Raji (cell line): ENCODE data around the gene PTGR2.

ENCODE experiments used
- POLR2A ChIP-seq: IDR thresholded peaks from 2 replicates; pipeline ENCODE4 v1.6.1; 2011; ENCODE audit warnings: low read depth, low read length, control low read depth; ENCODE audit not compliant: insufficient read depth

Gene PTGR2

DNA sequence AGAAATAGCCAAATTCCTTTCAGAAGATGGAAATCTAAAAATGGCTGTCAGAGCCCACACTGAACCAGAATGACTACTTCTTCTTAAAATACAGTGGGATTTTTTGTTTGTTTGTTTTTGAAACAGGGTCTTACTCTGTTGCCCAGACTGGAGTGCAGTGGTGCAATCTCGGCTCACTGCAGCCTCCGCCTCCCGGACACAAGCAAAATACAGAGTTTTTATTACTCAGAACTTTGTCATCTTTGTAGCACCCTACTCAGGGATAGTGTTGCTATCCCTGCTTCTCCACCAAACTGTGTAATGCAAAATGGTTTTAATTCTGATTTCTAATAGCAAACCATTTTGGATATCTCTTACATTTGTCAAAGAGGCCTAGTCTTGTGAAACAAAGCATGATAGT lies 51.4 kb downstream of the PTGR2 start:
- no peak for TF ChIP-seq POLR2A

DNA sequence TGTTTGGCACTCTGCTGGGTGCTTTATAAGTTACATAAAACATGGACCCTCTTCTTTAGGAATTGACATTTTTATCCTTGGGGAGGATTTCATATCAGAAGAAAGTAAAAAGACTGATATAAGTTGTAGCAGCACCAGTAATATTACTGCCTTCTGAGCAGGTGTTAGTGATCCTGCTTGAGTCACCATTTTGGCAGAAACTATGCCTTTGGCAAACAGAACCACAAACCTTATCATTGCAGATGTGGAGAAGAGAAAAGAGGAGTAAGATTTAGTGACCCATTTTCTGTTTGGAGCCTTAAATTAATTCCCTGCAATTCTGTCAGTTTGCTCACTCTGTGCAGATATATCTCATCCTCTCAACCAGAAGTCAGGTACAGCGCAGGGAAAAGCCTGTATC lies 58.0 kb downstream of the PTGR2 start:
- TF ChIP-seq POLR2A: no peak

DNA sequence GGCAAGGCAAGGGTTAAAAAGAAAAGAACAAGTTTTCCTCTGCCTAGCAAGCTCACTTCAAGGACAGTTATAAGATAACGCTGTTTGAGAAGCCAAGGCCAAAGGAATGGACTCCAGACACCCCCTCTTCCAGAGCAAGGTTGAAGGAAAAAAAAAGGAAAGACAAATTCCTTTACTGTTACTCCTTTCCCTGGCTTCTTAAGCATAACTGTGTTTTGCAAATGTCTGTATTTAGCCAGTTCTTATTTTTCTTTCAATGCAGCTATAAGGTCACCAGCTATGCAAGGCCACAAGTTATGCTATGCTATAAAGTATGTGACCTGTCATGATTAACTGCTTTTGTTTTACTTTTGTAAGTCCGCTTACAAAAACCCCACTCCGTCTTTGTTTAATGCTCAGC lies 61.6 kb downstream of the PTGR2 start:
- TF ChIP-seq POLR2A: no peak

DNA sequence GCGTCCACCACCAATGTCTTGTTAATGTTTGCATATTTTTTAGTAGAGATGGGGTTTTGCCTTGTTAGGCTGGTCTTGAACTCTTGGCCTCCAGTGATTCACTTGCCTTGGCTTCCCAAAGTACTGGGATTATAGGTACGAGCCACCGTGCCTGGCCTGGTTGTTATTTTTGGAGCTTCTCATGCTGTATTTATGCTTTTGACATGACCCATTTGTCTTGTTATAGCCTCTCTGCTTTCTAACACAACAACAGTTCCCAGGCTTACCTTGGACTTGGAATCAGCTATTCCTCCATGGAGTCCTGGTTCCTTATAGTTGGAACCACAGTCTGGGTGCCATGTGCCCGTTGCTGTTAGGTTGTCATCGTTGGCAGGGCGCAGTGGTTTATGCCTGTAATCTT lies 64.7 kb downstream of the PTGR2 start:
- TF ChIP-seq POLR2A: no peak

DNA sequence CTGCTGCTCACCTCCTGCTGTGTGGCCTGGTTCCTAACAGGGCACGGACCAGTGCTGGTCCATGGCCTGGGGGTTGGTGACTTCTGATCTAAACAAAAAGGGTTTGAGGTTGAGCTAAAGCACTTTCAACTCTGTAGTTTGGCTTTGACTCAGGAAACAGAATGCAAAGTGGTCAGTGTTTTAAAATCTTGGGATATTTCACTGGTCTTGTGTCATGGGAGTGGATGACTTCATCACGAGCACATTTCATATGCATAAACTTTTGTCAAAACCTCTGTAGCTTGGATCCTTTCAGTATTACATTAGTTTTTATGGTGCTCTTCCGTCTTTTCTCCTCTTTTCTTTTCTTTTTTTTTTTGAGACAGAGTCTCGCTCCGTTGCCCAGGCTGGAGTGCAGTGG lies 72.7 kb downstream of the PTGR2 start:
- TF ChIP-seq POLR2A: no peak
